GM04503 (cell line): Measurements from ENCODE around the gene CRYBG3.

Experiments used
- DNase-seq: peaks from one replicate; pipeline ENCODE4 v3.0.0-alpha.2; 2012; ENCODE audit warnings: low read depth

Gene CRYBG3

DNA sequence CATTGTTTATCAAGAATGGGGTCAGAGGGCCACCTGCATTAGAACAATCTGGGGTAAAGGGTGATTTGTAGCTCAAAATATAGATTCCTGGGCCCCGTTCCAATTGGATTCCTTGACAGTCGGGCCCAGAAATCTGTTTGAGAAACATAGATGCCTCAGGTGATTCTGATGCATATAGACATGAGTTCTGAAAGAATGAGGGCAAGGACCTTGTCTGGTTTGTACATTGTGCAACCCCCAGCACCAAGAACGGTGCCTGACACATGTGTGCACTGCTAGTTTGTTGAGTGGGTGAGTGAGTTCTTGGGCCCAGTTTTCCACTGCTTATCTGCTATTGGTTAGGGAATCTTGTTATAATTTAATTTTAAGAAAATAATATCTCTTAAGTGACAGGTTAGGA is 16.6 kb downstream of the CRYBG3 start:
- no peak for DNase-seq

DNA sequence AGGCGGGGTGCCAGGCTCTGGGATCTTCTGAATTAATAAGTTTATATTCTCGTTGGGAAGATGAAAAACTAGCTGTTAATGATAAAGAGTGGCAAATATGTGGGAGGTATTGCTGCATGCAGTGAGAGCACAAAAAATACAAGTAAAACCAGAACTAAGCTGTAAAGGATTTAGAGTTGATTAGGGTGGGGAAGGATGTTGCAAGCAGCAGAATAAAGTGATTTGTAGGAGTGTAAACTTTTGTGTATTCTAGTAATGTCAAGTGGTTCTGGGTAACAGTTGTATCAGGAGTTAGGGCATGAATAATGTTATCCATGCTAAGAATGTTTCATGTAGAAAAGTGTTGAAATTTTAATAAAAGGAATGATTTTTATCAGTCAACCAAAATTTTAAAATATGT is 18.1 kb downstream of the CRYBG3 start:
- DNase-seq = no peak

DNA sequence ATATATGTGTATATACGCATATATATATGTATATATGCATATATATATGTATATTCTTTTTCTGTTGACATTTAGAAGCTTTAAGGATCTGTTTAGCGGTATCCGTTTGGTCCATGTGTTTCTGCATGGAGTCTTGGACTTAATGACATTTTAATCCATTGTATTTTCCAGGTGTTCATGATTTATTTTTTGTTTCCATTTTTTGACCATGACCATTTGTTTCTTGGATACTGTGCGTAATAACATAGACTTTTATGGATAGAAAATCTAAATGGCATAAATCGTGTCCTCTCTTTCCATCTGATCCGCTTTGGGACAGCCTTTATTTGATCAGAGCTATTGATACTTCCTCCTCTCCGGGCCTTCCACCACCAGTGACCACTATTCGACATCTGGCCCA is 19.5 kb downstream of the CRYBG3 start:
- no peak for DNase-seq

DNA sequence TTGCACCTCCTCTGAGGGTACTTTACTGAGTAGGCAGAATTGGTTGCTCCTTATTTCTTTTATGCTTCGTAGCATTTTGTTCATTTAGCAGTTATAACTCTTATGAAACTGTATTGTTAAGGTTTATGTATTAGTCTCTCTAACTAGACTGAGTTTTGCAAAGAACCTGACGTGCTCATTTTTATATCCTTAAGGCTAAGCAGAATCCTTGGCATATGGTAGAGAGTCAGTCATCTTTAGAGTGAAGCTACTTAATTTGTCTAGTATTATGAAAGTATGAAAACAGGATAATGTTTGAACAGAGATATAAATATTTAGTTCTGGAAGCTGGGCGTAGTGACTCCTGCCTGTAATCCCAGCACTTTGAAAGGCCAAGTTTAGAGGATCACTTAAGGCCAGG is 20.1 kb downstream of the CRYBG3 start:
- no peak for DNase-seq

DNA sequence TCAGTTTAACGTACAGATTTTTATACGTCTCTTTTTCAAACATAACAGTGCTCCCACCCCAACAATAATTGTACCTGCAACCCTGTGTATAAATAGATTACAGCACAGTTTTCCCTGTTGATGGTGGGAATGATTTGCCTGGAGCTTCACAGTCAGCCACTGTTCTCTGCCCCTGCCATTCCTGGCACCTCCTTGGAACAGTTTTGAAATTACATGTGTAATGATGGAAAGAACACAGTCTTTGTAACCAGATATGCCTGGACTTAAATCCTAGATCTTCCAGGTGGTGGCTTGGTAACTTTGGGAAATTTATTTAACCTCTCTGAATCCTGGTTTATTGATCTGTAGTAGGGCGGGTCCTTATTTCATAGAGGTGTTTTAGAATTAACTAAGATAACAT is 27.0 kb downstream of the CRYBG3 start:
- DNase-seq = no peak

DNA sequence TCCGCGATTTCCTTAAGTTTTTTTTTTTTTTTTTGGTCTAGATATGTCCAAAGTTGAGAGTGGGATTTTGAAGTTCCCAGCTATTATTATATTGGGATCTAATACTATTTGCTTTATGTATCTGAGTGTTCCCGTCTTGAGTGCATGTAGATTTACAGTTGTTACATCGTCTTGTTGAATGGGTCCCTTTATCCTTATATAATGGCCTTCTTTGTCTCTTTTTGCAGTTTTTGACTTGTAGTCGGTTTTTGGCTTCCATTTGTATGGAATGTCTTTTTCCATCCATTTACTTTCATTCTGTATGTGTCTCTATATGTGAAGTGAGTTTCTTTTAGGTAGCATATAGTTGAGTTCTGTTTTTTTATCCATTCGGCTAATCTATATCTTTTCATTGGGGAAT is 35.6 kb downstream of the CRYBG3 start:
- no peak for DNase-seq

DNA sequence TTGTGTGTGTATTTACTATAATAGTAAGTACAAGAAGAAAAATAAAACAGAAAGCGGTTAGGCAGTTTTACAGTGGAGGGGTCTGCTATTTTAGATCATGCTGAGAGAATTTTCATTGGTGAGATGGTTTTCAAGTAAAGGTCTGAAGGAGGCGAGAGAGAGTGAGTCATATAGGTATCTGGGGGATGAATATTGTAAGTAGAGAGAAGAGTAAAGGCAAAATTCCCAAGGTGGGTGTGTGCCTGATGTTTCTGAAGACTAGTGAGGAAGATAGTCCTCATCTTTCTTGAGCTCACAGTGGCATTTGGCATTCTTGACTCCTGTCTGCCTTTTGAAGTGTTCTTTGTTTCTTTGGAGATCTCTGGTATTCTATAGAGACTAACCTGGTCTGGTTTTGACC is 38.6 kb downstream of the CRYBG3 start:
- no peak for DNase-seq

DNA sequence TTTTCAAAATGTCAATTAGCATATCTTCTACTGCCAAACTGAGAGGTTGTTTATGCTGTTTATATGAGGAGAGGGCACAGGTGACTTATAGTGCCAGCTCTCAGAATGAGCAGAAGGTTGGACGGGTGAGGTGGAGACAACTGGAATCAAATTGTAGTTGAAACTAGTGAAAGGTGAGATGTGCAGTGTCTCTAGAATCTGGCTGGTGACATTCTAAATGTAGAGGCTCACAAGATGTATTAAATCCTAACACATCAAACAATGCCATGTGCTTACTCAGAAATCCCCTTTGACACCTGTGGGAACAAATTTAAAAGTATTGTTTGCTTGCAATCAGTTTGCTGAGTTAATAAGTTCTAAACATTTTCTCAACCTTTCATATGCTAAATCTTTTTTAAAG is 40.8 kb downstream of the CRYBG3 start:
- DNase-seq = no peak

DNA sequence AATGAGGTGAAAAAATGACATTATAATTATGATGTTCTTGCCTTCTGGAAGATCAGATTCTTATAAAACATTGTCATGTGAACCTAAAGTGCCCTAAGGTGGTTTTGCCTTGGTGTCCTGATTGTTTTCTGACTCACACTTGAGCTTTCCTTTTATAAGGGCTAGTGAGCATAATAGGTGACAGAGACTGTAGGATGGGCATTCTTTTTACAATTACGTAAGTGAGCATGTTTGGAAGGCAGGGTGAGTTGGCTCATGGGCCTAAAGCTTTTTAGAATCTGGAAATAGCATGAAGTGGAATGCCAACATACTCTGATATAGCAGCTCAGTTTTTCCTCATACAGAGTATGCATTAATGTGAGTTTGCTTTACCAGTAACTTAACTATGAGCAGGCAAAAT is 41.2 kb downstream of the CRYBG3 start:
- DNase-seq = no peak

DNA sequence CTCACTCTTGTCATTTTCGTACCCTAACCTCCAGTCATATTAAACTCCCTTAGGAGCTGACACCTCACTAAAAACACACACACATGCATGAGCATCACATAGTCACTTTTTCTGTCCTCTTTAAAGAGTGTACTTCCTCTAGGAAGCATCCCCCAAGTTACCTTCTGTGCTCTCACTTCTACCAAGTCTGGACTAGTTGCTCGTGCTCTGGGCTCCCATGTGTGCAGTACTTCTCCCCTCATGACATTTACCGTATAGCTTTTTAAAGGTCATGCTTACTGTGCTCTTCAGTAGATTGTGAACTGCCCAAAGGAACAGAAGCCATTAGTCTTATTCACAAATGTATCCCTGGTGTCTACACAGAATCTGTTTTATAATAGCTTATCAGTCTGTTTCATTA is 42.0 kb downstream of the CRYBG3 start:
- no peak for DNase-seq

DNA sequence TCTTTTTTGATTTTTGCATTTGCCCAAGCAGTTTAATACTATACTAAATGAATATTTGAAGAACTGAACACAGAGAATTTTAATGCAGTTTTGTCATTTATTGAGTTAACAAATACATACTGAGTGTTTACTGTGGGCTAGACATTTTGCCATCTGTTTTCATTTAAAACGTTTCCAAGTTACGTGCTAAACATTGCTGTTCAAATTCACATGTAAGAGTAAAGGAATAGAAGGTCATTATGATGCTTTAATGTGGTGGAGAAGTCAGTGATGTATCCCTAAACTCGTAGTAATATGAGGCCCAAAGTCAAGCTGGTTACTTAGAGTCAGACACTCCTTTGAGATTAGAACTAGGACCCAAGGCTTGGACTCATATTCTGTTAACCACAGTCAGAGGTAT is 49.4 kb downstream of the CRYBG3 start:
- no peak for DNase-seq

DNA sequence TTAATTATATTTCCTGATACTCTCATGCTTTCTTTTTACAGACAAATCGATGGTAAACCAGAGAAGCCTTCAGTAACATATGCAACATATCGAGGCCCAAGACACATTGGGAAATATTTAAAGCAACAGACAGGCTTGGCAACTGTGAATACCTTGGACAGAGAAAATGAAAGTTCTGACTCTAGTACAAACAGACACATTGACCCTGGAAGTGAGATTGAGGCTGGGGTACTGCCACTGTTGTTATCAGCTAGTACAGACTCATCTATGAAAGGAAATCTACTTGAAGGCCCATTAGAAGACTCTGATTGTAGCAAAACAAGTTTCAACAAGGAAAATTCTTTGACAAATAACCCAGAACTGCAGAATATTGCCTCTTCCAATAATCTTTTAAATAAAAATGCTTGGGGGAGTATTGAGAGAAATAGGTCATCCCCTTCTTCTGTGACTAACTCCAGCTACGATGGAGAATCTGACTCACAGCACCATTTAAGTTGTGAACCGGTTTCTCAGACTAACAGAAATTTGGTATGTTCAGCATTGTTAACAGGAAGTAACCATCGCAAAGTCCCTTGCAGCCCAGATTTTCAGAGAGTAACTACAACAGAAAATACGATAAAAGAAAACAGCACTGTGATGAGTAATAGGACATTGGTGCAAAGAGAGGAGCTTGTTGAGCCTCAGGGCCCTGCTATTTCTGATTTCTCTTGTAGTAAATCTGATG is 50.2 kb downstream of the CRYBG3 start:
- peak; percentile 90 for DNase-seq

DNA sequence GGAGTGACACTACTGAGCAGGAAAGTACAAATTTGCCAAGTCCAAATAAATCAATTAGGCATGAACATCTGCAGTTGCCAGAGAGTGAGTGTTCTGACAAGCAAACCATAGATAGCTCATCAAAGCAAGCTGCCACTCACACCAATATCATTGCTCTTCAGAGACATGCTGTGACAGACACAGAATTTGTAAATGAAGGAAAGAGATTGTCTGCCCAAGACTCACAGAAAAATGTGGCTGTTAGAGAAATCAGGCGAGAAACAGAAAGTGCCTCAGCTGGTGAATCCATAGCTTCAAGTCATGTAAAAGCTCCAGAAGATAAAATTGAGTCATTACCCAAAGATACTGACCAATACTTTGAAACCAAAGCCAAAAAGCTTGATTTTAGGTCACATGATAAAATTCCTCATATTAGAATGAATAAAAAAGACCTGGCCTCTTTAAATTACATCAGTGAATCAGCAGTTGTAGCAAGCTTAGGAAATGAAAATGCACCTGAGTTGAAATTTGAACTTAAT is 50.8 kb downstream of the CRYBG3 start:
- DNase-seq = no peak

DNA sequence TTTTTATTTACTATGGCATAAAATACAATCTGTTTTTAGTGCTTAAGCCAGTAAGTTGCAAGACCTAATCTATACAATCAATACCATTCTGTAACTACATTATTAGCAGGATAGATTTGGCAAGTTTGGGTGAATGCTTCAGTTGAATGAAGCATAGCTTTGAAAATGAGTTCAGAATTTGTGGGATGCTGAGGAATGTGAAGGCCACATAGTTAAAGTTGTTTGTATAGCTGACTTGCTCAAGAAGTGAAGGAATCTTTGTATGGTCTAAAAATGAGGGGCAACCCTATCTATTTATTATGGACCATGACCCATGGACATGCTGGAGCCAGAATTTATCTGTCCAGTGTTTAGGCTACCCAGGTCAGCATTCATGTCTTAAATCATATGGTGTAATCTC is 58.5 kb downstream of the CRYBG3 start:
- DNase-seq = no peak

DNA sequence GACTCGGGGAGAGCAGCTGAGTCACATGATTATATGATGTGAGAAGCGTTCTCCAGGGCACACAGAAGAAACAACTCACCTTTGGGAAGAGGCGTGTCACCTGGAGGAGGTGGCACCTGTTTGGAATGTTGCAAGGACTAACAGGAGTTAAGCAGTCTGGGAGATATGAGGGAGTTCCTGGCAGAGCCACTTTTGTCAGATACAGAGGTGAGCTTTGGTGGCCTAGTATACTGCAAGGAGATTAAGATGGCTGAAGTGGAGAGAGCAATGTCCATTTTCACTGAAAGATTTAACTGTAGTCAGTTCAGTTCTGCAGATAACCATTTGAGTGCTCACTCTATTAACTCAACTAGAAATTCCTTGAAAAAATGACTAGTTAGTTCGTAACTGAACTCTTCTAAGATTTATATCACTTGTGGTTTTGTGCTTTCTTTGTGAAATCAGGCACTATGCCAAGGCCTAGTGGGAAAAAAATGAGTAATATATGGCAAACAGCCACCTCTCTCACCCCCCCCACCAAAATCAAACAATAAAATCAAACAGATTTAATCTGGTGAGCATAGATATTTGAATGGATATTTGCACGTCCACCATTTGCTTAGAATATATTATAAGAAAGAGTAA is 61.3 kb downstream of the CRYBG3 start:
- no peak for DNase-seq

DNA sequence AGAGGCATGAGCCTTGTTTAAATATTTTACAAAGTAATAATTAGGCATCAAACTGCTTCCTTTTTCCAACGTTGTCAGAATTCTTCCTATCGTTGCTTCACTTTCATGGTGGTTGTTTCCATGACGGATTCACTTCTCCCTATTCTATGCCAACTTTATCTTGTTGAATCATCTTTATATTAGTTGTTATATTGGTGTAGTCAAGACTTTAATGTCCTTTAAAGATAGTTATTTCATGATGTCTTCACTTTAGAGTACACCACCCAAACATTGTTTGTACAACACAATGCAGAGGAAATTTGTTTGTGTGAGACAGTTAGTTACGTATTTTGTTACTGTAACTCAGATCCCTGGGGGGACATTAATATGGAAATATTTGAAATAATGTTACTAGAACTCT is 61.9 kb downstream of the CRYBG3 start:
- no peak for DNase-seq

DNA sequence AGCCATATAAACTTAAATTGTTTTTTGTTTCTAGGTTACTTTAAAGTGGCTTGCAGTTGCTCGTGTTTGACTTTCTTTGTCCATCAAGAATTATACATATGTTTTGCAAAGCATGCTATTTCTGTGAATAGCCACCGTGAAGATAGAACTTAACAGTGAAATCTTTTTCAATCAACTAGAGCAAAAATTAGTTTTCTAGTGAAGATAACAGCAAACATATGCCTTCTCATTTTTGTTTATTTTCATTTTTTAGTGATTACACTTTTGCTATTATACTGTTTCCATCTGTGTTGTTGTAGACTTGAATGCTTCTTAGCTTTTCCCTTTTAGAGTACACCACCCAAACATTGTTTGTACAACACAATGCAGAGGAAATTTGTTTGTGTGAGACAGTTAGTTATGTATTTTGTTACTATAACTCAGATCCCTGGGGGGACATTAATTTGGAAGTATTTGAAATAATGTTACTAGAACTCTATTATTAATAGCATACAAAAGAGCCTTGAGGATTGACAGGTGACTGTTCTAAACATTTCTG is 62.8 kb downstream of the CRYBG3 start:
- DNase-seq = no peak

DNA sequence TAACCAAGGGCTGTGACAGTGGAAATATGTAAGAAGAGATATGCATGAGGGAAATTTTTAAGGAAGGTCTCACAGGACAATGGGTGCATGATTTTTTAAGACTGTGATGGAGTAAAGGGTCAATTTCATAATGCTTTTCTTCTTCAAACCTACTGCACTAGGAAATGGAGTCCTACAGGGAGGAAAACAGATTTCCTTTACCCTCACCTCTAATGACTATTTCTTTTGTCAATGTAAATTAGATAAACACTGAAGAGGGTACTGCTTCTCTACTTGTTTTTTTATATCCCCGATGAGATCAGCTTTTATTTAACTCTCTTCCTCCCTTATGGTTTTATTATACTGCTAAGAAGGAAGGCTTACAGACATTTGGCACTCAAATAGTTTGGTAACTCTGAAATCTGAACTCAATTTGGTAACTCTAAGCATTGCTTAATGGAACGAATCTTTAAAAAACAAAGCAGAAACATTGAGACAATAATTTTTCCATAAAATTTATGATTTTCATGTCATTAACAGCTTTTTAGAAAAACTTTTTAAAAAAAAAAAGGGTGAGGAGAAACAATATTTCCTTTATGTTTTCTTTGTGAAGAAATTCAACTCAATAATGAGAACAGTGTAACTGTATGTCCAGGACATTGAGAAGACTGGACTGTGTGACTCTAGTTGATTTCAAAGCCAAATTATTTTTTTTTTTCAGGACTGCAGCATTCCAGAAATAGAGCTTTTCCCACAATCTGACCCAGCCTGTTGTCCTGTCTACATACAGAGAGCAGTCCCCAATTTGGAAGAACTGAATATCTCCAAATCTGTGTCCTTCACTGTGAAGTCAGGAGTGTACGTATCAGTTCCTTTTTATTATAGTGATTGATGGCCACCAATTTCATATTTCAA is 64.4 kb downstream of the CRYBG3 start:
- no peak for DNase-seq

DNA sequence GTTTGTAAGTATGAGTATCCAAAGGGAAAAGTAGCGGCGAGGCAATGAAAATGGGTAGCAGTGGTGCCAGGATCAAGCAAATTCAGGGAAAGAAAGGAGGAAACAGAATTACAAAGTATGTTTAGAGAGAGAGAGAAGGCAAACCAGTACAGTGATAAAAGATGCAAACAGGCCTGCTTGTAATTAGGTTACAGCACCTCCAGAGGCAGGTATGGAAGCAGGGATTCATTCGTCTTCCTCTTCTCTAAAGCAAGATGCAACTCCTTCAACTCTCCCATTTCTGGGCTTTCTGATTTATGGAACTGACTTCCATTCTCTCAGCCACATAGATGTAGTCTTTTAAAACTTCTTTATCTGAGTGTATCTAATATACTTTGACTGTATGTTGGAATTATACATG is 68.0 kb downstream of the CRYBG3 start:
- DNase-seq = no peak

DNA sequence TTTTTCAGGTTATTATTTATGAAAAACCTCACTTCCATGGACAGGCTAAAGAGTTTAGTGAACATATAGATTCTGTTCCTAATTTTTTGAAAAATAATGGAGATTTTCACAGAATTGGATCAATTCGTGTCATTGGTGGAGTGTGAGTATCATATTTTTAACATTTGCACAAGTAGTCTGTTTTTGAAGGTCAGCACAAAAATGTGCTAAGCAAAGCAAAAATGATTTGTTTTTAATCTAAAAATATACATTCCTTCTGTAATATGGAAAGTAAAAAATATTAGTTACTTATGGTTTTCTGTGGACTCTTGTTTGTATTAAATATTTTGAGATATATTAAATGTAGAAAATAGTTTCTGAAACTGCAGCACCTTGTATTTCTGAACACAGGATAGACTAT is 71.0 kb downstream of the CRYBG3 start:
- no peak for DNase-seq

DNA sequence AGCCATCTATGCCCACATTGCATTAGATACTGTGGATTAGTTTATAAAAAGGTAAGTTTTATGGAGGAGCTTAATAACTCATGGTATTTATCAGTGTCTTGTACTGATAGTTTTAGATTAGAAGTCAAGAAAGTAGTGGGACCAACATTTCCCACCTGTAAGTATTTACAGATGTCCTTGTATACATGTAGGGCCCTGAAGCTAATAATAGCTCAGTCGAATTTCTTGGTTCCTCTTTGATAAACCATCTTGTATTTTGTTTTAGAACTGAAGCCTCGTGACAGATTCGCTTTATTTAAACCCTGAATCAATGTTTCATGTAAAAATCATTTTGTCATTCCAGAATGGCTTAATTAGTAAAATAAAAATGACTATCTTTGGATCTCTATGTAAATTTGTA is 73.4 kb downstream of the CRYBG3 start:
- DNase-seq = no peak

DNA sequence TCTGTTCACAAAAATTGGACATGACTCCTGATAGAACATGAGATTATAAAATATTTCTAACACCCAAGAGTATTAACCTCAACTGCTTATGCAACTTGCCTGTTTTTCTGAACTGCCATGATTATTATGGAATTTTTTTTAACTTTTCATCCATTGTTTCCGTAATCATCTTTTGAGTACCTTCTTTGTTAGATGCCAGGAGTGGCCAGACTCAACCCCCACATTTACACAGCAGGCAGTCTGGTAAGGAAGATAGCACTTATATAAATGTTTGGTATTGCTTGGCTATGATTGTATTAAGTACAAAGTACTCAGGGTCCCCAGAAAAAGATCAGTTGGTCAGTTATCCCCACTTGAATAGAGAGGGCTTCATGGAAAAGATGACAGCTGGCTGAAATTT is 74.3 kb downstream of the CRYBG3 start:
- DNase-seq = no peak

DNA sequence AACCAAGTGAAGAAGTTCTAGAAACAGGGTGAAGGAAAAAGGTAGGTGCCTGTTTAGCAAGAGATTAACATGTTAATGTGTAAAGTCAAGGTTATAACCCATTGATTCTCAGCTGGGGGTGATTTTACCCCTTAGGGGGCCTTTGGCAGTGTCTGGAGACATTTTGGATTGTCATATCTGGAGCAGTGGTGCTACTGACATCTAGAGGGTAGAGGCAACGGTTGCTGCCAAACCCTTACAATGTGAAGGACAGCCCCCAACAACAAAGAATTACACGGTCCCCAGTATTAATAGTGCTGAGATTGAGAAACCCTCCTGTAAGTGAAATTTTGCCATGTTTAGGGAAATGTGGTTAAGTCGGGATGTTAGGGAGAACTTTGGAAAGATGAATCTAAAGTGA is 74.7 kb downstream of the CRYBG3 start:
- no peak for DNase-seq
